Embryonic facial prominence (tissue), 1 donor: ENCODE data around the gene MRPS27.
"Not testable (repeated sequence)": the region's sequence is repeated elsewhere in the genome, so short reads cannot be mapped to it uniquely, and the experiment has no call there.

Experiments
- DNase-seq: peaks from one replicate; pipeline ENCODE4 v3.0.0-alpha.2; 2016; ENCODE audit errors: extremely low spot score

Gene MRPS27

DNA sequence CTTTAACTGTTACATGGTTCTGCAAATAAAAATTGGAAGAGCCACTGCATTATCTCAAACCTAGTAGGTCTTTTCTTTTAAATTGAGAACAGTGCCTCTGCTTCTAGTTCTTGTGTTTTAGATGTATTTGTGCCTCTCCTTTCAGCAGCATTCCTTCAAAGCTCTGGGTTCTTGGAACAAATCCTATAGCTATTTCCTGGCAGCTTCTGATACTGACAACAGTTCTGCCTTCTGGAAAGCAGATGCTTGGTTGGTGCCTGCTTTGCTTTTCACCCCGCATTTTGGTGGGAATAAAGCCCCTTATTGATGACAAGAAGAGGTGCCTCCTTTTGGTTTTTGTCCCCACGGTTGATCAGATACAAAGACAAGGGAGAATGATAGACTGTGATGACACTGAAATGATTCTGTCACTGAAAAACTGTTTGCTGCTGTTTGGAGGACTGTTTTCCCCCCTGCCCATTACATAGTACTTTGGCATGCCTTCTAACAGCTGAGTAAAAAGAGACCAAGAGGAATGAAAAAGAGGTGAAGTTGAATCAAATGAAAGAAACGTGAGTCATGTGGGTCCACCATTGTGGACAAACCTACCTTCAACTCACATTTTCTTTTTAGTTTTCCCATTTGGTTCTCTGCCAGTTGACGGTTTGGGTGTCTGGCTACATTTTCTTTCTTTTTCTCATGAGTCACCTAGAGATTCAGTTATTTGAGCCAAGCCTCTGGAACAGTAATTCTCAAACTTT is 5.7 kb upstream of the MRPS27 start:
- DNase-seq: no peak

GRCh38 chr5:72324189-72324825 is 4.3 kb upstream of the MRPS27 start:
- no peak for DNase-seq

DNA sequence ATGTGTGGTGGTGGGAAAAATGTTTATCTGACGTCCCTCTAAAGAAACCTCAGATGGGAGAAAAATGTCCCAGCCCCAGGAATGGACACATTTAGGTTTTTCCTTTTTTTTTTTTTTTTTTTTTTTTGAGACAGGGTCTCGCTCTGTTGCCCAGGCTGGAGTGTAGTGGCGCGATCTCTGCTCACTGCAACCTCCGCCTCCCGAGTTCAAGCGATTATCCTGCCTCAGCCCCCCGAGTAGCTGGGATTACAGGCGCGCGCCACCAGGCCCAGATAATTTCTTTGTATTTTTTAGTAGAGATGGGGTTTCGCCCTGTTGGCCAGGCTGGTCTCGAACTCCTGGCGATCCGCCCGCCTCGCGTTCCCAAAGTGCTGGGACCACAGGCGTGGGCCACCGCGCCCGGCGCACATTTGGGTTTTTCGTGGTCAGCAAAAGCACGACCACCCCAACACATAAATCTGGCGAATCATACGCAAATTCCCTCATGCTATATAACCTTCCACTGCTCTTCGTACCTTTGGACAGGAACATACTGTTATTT is 535 bp downstream of the MRPS27 start:
- not testable (repeated sequence) for DNase-seq

GRCh38 chr5:72314571-72315172 is 5.4 kb downstream of the MRPS27 start:
- no peak for DNase-seq

- no peak for DNase-seq
Observed at GRCh38 chr5:72313141-72313540, 6.9 kb downstream of the MRPS27 start.

- no peak for DNase-seq
Observed at GRCh38 chr5:72308853-72309191, 11.2 kb downstream of the MRPS27 start.

GRCh38 chr5:72307968-72308852 is 11.8 kb downstream of the MRPS27 start:
- peak; percentile 89 for DNase-seq

- DNase-seq: no peak
Observed at GRCh38 chr5:72307573-72307967, 12.5 kb downstream of the MRPS27 start.

GRCh38 chr5:72305194-72306142 is 14.6 kb downstream of the MRPS27 start:
- no peak for DNase-seq

DNA sequence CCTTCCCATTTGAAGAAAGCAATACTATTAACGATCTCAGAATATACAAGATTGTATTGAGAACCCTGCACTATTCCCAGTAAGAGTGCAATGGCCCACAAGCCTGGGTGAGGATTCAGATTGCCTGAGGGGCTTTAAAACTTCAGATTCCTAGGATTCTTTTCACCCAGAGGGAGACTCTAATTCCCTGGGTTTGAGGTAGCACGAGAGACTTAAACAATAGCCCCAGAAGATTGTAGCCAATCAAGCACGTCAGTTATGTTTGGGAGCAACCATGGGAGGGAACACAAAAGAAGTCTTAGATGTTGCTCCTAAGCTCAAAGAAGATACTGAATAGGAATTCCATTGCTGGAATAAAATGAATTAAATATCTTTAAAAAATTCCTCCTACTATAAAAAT is 17.9 kb downstream of the MRPS27 start:
- DNase-seq: no peak

DNA sequence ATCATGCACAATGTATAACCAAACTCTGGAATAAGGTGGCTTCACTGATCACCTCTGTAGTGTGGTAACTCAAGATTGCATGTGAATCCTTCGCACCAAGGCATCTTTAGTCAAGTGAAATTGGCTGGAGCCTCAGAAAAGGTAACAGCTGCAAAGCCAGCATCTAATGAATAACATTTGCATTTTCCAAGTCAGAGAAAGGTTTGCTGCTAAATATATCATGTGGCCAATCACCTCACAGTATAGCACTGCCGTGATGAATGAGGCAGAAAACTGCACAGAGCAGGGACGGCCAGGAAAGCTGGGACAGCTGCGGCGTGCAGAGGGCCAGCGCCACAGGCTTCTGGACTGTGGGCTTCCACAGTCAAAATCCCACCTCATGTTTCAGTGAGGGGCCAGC is 18.5 kb downstream of the MRPS27 start:
- DNase-seq: no peak

- no peak for DNase-seq
Observed at GRCh38 chr5:72300590-72301339, 19.3 kb downstream of the MRPS27 start.

- no peak for DNase-seq
Observed at GRCh38 chr5:72298711-72299110, 21.3 kb downstream of the MRPS27 start.

DNA sequence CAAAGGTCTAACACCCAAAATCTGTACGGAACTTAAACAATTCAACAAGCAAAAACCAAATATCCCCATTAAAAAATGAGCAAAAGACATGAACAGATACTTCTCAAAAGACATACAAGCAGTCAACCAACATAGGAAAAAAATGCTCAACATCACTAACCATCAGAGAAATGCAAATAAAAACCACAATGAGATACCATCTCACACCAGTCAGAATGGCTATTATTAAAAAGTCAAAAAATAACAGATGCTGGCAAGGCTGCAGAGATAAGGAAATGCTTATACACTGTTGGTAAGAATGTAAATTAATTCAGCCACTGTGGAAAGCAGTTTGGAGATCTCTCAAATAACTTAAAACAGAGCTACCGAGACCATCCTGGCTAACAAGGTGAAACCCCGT is 21.9 kb downstream of the MRPS27 start:
- not testable (repeated sequence) for DNase-seq

DNA sequence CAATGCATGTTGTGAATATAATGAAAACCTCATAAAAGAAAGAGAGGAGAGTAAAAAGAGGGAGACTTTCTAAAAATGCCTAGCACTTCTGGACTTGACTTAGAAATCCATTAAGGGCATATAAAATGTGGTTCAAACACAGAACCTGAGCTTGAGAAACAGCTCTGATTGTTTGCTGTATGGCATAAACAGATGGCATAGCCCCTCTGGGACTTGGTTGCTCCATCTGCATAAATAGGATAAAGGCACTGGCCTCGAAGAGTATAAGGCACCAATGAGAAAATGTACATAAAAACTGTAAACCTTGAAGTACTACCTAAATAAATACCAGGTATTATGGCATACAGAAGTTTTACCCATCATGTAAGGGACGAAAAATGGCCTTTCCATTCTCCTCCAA is 23.8 kb downstream of the MRPS27 start:
- DNase-seq: no peak

DNA sequence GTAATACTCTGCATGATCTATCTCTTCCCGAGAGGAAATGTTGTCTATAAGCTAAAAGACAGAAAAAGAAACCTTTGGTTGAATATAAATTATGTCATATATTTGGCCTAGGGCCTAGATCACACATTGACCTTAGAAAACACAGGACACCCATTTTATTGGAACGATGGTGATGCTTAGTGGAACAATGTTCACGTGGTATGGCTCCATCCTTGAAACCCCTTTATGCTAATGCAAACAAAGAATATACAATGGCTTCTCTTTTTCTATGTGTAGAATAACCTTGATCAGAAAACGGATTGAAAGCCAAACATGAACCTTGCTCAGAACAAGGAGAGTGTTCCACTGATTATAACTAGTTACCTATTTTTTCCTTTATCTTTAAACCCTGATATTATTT is 24.5 kb downstream of the MRPS27 start:
- no peak for DNase-seq

DNA sequence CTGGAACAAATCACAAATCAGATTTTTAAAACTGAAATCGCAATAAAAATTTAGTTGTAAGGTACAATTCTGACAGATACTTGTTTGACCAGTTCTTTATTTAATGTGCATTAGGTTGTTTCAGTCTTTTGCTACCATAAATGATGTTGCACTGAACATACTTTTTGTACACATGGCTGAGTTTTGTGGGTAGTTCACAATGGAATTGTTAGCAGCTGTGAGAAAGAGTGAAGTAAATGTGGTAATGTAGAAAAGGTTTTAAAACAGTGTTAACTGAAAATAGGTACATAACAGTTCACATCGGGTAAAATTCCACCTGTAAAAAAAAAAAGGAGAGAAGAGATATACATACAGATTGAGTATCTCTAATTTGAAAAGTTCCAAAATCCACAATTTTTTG is 25.6 kb downstream of the MRPS27 start:
- DNase-seq: no peak

DNA sequence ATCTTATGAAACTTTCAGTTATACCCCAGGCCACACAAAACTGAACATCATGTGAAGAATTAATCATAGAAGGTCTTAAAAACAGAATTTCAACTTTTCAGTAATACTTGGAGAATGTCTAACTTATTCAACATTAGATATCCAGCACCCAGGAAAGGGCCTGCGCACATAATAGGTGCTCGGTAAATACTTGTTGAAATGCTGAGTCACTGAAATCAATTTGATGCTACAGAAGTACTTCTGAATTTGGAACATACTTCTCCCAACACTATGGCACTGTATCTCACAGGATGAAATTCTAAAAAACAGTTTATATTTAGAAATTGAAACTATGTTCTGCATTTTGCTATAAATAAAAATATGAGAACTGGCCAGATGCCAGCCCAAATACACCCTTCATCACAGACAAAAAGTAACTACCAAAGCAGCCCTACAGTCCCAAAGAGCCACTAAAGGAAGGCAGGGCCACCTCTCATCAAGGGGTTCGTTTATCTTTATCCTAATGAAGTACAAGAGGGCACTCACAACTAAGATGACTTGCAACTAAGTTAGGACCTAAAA is 26.5 kb downstream of the MRPS27 start:
- no peak for DNase-seq

- DNase-seq: no peak
Observed at GRCh38 chr5:72292411-72292810, 27.6 kb downstream of the MRPS27 start.

GRCh38 chr5:72291601-72292000 is 28.4 kb downstream of the MRPS27 start:
- DNase-seq: no peak
